Stimulated activated CD8-positive, alpha-beta memory T cell treated with anti-CD3 and anti-CD28 coated beads, Interleukin-4, amount 100 ng/mL, for 48 hours (primary cell): Measurements from ENCODE around the gene NLRC5.
"Not testable (repeated sequence)": the region's sequence is repeated elsewhere in the genome, so short reads cannot be mapped to it uniquely, and the experiment has no call there.

ENCODE experiments used
- DNase-seq: peaks from one replicate; pipeline ENCODE4 v3.0.0-alpha.2; 2020

NLRC5 gene

GRCh38 chr16:57084996-57085395 lies 95.6 kb downstream of the NLRC5 start:
- no peak for DNase-seq

- DNase-seq, result no peak
Measured at GRCh38 chr16:57087003-57087402, 97.6 kb downstream of the NLRC5 start.

GRCh38 chr16:57089406-57089805 lies 100.0 kb downstream of the NLRC5 start:
- no peak for DNase-seq

GRCh38 chr16:57091200-57091974 lies 102.0 kb downstream of the NLRC5 start:
- DNase-seq, result no peak

GRCh38 chr16:57091975-57092785 lies 102.8 kb downstream of the NLRC5 start, which contains the start of gene CPNE2:
Gene CPNE2, plus strand, starts transcription at chr16:57092583. Its CDS starts 18,160 bp downstream, at chr16:57110743.
- peak; percentile 54 for DNase-seq

GRCh38 chr16:57092786-57093411 lies 103.5 kb downstream of the NLRC5 start:
- peak; percentile 66 for DNase-seq

GRCh38 chr16:57093666-57094564 lies 104.6 kb downstream of the NLRC5 start:
- DNase-seq, result no peak

- no peak for DNase-seq
Measured at GRCh38 chr16:57094911-57095310, 105.6 kb downstream of the NLRC5 start.

- no peak for DNase-seq
Measured at GRCh38 chr16:57096192-57096591, 106.8 kb downstream of the NLRC5 start.

GRCh38 chr16:57096793-57097192 lies 107.4 kb downstream of the NLRC5 start:
- DNase-seq, result no peak

- DNase-seq, result no peak
Measured at GRCh38 chr16:57098188-57098841, 109.0 kb downstream of the NLRC5 start.

- not testable (repeated sequence) for DNase-seq
Measured at GRCh38 chr16:57099965-57100364, 110.6 kb downstream of the NLRC5 start.

- no peak for DNase-seq
Measured at GRCh38 chr16:57100445-57100844, 111.1 kb downstream of the NLRC5 start.

GRCh38 chr16:57102888-57103851 lies 113.8 kb downstream of the NLRC5 start:
- no peak for DNase-seq

- no peak for DNase-seq
Measured at GRCh38 chr16:57104706-57105105, 115.3 kb downstream of the NLRC5 start.

- DNase-seq, result no peak
Measured at GRCh38 chr16:57105184-57105583, 115.8 kb downstream of the NLRC5 start.

- DNase-seq, result no peak
Measured at GRCh38 chr16:57106767-57107166, 117.4 kb downstream of the NLRC5 start.

- DNase-seq, result no peak
Measured at GRCh38 chr16:57107321-57107922, 118.1 kb downstream of the NLRC5 start.

GRCh38 chr16:57108432-57108831 lies 119.1 kb downstream of the NLRC5 start:
- no peak for DNase-seq
